PC-9 (cell line): Measurements from ENCODE around the gene GRIA1. TPM values are rescaled to one million over a fixed set of nuclear protein-coding genes. Genes with fewer than 3 reads are reported as not detected.

ENCODE experiments used
- BruUV-seq: library from RNA; stranded (reverse); fragments of 400-500 nt; replicated peaks from 2 replicates; lab custom pipeline; 2021; lab: Mats Ljungman, UMichigan
- CTCF ChIA-PET: fragments of 300-600 bp; sonication (Branson Sonifier 250); formaldehyde crosslinking; loops from one replicate; lab custom pipeline; 2022; ENCODE audit warnings: antibody characterized with exemption; lab: Charles Lee
- POLR2A ChIA-PET: fragments of 300-600 bp; sonication (Branson Sonifier 250); formaldehyde crosslinking; loops from one replicate; lab custom pipeline; 2022; ENCODE audit warnings: antibody characterized with exemption; ENCODE audit not compliant: unreplicated experiment; lab: Charles Lee
- DNase-seq, 2 experiments: peaks; one replicate each; pipeline versions ENCODE4 v3.0.0 to v3.0.0-alpha.2; 2015 to 2022; ENCODE audit warnings: mixed read lengths in 1 of 2
- H2AFZ ChIP-seq: fragments of 200-600 bp; sonication (generic); 2 replicates; pipeline ENCODE4 v1.8.1; 2017; ENCODE audit warnings: antibody characterized with exemption
- H3F3A ChIP-seq: fragments of 200-600 bp; sonication (generic); 2 replicates; pipeline ENCODE4 v1.8.1; 2017; ENCODE audit warnings: antibody characterized with exemption, mild to moderate bottlenecking, low read depth; ENCODE audit not compliant: insufficient read depth
- H3K27ac ChIP-seq: fragments of 200-600 bp; sonication (generic); 2 replicates; pipeline ENCODE4 v1.6.1; 2016; ENCODE audit warnings: mixed run types
- H3K27me3 ChIP-seq: fragments of 200-600 bp; sonication (generic); 2 replicates; pipeline ENCODE4 v1.6.1; 2016; ENCODE audit warnings: low read depth, mixed run types; ENCODE audit not compliant: insufficient read depth
- H3K36me3 ChIP-seq: fragments of 200-600 bp; sonication (generic); 2 replicates; pipeline ENCODE4 v1.6.1; 2016; ENCODE audit warnings: low read depth, mixed run types
- H3K4me1 ChIP-seq: fragments of 200-600 bp; sonication (generic); replicated peaks from 2 replicates; pipeline ENCODE4 v1.6.1; 2016; ENCODE audit warnings: mixed run types; ENCODE audit not compliant: insufficient read depth
- H3K4me2 ChIP-seq: fragments of 200-600 bp; sonication (generic); 2 replicates; pipeline ENCODE4 v1.6.1; 2017; ENCODE audit warnings: mixed run types
- H3K4me3 ChIP-seq: fragments of 200-600 bp; sonication (generic); 2 replicates; pipeline ENCODE4 v1.6.1; 2016; ENCODE audit warnings: mixed run types
- H3K79me2 ChIP-seq: fragments of 200-600 bp; sonication (generic); 2 replicates; pipeline ENCODE4 v1.6.1; 2017; ENCODE audit warnings: low read depth, mixed run types
- H3K9me2 ChIP-seq: fragments of 200-600 bp; sonication (generic); 2 replicates; pipeline ENCODE4 v1.8.1; 2017; ENCODE audit warnings: mild to moderate bottlenecking; ENCODE audit not compliant: insufficient read depth
- H3K9me3 ChIP-seq: fragments of 200-600 bp; sonication (generic); 2 replicates; pipeline ENCODE4 v1.8.1; 2016; ENCODE audit warnings: low read depth; ENCODE audit not compliant: insufficient read depth
- H4K20me1 ChIP-seq: fragments of 200-600 bp; sonication (generic); 2 replicates; pipeline ENCODE4 v1.8.1; 2017; ENCODE audit not compliant: insufficient read depth
- CTCF ChIP-seq: fragments of 200-600 bp; sonication (generic); conservative IDR thresholded peaks from 2 replicates; pipeline ENCODE4 v1.6.1; 2017; ENCODE audit warnings: mixed run types, antibody characterized with exemption, mild to moderate bottlenecking, moderate library complexity
- EZH2 ChIP-seq: fragments of 200-600 bp; sonication (generic); IDR thresholded peaks from 2 replicates; pipeline ENCODE4 v1.8.0; 2017; ENCODE audit warnings: antibody characterized with exemption, low read depth
- intact Hi-C: fragments of 100-400 bp; cut with micrococcal nuclease; formaldehyde crosslinking; loops from one replicate; pipeline ENCODE4 v1.10.0; 2022; ENCODE audit not compliant: unreplicated experiment
- total RNA-seq: library from RNA; stranded (reverse); gene quantifications from 2 replicates; pipeline ENCODE4 v1.2.3, GENCODE V29; 2021

Gene GRIA1
- total RNA-seq, 1 experiment from 2014 or later = not detected

- TF ChIP-seq EZH2 (no peak), CTCF (no peak)
- Histone ChIP-seq H3K27me3 (0 out of 2 replicates have a peak, but pooled peaks cover 6% of the 10 kb centered on the region), H3K79me2 (no peaks in the 10 kb centered on the region), H3K27ac (no peak overlapping the region), H3F3A (no peaks in the 10 kb centered on the region), H3K4me3 (no peak overlapping the region), H3K4me2 (no peak overlapping the region), H4K20me1 (no peaks in the 10 kb centered on the region), H2AFZ (no peak overlapping the region), H3K9me3 (no peaks in the 10 kb centered on the region), H3K9me2 (no peaks in the 10 kb centered on the region), H3K36me3 (no peaks in the 10 kb centered on the region), H3K4me1 (no peaks in the 10 kb centered on the region)
- ChIA-PET CTCF (no interaction called here), POLR2A (no interaction called here)
- no peak for DNase-seq
- BruUV-seq = no TSS peak
- intact Hi-C loops = no loop called here
These were observed 292.8 kb downstream of the GRIA1 start for GRCh38 chr5:153783362-153783658.

- TF ChIP-seq CTCF (no peak), EZH2 (no peak)
- Histone ChIP-seq H4K20me1 (no peaks in the 10 kb centered on the region), H3K79me2 (no peaks in the 10 kb centered on the region), H3K9me2 (no peaks in the 10 kb centered on the region), H3K4me1 (no peaks in the 10 kb centered on the region), H3K36me3 (no peaks in the 10 kb centered on the region), H3F3A (no peaks in the 10 kb centered on the region), H2AFZ (no peak overlapping the region), H3K27ac (no peak overlapping the region), H3K4me2 (no peak overlapping the region), H3K9me3 (no peaks in the 10 kb centered on the region), H3K27me3 (no peaks in the 10 kb centered on the region), H3K4me3 (no peak overlapping the region)
- intact Hi-C loops = no loop called here
- no peak for DNase-seq
- POLR2A ChIA-PET = no interaction called here
- CTCF ChIA-PET = no interaction called here
- no TSS peak for BruUV-seq
These were observed 293.8 kb downstream of the GRIA1 start for GRCh38 chr5:153784277-153784676.

GRCh38 chr5:153791339-153791738 lies 300.9 kb downstream of the GRIA1 start:
- BruUV-seq = no TSS peak

More at GRCh38 chr5:153791339-153791738, 300.9 kb downstream of the GRIA1 start:
- intact Hi-C loops = no loop called here
- no peaks in the 10 kb centered on the region for H3K79me2 ChIP-seq
- POLR2A ChIA-PET = no interaction called here
- no peaks in the 10 kb centered on the region for H3K9me2 ChIP-seq
- H3K4me3 ChIP-seq = no peak overlapping the region
- H3K4me2 ChIP-seq = no peak overlapping the region
- H3K9me3 ChIP-seq = no peaks in the 10 kb centered on the region
- no peak for DNase-seq
- no peaks in the 10 kb centered on the region for H3K27me3 ChIP-seq
- no peak for TF ChIP-seq EZH2
- TF ChIP-seq CTCF = no peak
- H2AFZ ChIP-seq = no peak overlapping the region
- H4K20me1 ChIP-seq = no peaks in the 10 kb centered on the region
- H3F3A ChIP-seq = no peaks in the 10 kb centered on the region
- H3K4me1 ChIP-seq = no peaks in the 10 kb centered on the region
- CTCF ChIA-PET = no interaction called here
- no peaks in the 10 kb centered on the region for H3K36me3 ChIP-seq
- H3K27ac ChIP-seq = no peak overlapping the region
